GM12874 (cell line): ENCODE results near the gene LCMT1.

ENCODE experiments used
- TF ChIP-seq, protein P1 (sequence below): IDR thresholded peaks from 2 replicates; pipeline ENCODE4 v1.5.1; 2011; ENCODE audit warnings: low read depth, mild to moderate bottlenecking, control low read depth, low read length, moderate library complexity; ENCODE audit not compliant: insufficient read depth

LCMT1 gene

DNA sequence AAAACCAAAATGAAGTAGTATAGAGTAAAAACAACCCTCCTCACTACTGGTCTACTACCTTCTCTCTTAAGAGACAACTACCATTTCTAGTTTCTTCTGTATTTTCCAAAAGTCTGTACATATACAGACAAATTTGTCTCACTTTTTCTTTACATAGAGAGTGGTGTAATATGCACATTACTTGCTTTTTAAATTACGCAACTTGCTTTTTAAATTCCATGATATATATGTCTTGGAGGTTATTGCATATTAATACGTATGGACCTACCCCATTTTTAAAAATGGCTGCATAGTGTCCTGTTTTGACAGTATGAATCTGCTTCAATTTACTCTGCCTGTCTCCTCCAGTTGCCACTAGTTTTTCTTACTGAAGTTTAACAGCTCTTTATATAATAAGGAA is 62.7 kb downstream of the LCMT1 start:
- TF ChIP-seq, protein P1, sequence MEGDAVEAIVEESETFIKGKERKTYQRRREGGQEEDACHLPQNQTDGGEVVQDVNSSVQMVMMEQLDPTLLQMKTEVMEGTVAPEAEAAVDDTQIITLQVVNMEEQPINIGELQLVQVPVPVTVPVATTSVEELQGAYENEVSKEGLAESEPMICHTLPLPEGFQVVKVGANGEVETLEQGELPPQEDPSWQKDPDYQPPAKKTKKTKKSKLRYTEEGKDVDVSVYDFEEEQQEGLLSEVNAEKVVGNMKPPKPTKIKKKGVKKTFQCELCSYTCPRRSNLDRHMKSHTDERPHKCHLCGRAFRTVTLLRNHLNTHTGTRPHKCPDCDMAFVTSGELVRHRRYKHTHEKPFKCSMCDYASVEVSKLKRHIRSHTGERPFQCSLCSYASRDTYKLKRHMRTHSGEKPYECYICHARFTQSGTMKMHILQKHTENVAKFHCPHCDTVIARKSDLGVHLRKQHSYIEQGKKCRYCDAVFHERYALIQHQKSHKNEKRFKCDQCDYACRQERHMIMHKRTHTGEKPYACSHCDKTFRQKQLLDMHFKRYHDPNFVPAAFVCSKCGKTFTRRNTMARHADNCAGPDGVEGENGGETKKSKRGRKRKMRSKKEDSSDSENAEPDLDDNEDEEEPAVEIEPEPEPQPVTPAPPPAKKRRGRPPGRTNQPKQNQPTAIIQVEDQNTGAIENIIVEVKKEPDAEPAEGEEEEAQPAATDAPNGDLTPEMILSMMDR, result no peak

DNA sequence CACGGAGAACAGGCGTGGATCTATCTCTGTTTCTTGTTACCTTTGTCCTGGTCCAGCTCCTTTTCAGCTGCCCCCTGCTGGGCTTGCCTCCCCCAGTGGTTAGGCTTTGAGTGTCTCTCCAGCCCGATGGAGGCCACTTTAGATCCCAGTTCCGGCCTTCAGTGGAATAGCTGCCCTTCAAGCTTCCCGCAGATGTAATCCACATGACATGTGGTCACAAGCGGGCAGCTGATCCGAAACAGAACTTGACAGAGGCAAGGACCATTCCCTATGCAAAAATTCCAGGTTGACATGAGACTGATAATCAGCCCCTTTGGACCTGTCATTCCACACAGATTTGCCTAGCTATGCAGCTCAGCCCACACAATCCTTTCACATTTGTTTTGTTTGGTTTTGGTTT is 64.6 kb downstream of the LCMT1 start:
- TF ChIP-seq, protein P1, result no peak

DNA sequence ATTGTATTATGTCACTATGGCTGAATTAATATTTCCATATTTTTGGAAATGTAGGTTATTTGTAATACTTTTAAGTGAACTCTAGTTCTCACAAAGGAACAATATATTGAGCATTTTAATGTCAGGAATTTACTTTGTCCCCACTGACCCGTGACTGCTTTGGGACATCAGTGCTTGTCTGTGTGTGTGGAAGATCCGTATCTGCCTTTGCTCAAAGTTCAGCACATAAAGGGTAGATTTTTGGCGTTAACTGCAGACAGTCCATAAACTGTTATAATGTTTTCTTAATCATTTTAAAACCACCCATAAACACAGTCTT is 65.9 kb downstream of the LCMT1 start:
- TF ChIP-seq, protein P1, result no peak

DNA sequence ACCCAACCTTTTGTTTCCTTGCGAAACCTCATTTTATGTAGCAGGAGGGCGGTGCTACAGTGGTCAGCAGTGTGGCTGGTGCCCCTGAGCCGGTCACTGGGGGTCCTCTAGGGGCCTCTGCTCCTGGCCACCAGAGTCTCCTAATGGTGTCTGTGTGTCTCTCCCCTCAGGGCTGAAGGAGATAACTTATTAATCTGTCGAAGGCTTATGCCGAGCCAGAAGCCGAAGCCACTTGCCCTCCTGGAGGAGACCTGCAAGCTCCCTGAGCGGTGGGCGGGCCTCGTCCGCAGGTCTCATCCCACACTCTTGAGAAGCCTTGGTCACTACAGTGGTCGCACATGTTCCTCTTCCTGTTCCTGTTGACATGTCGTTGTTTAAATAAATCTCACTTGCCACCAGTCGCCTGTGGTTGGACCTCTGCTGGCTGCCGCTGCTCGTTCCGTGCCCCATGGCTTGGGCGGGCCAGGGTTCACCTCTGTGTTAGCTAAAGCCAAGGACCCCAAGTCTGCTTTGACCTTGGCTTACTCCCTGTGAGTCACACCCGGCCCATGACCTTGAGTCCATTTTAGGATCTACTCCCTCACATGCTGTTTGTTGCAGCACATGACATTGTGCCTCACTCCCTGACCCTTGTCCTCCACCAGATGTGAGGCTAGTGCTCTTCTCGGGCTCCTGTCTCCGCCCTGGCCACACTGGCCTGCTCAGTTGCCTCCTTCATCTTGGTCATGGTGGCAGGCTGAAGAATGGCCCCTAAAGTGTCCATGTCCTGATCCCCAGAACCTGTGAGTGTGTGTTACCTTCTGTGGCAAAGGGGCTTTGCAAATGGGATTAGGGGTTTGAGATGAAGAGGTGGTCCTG is 66.5 kb downstream of the LCMT1 start:
- TF ChIP-seq, protein P1, result no peak

DNA sequence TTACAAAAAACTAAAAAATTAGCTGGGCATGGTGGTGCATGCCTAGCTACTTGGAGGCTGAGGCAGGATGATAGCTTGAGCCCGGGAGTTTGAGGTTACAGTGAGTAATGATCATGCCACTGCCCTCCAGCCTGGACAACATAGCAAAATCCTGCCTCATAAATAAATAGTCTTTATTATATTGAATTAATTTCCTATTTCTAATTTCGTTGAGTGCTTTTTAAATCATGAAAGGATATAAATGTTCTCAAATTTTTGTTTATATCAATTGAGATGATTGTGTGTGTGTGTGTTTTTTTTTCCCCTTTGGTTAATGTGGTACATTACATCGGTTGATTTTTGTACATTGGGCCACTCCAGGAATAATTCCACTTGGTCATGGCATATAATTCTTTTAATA is 73.2 kb downstream of the LCMT1 start:
- TF ChIP-seq, protein P1, result no peak

DNA sequence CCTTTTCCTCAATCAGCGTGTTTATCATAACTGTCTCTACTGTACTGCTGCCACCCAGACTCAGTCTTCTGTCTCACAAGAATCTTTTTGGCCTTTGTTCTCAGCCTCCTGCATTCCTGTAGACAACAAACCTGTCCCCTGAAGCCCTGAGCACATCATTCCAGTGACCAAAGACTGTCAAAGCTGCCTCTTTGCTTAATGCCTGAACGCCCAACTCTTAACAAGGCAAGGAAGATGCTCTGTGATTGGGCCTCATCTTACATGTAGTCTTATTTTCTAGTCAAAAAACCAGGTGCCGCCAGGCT is 75.9 kb downstream of the LCMT1 start:
- TF ChIP-seq, protein P1, result no peak

DNA sequence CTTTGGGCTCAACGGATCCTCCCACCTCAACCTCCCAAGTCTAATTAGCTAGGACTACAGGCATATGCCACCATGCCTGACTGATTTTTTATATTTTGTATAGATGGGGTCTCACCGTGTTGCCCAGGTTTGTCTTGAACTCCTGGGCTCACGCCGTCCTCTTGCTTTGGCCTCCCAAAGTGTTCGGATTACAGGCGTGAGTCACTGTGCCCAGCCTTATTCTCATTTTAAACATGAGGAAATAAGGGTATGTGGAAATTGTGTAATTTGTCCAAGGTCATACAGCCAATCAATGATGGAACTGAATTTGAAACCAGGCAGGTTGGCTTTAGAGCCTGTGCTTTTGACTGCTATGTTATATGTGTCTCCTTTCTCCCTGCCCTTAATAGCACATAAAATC is 77.8 kb downstream of the LCMT1 start:
- TF ChIP-seq, protein P1, result no peak
